Right hindlimb (tissue), 1 donor: ENCODE results near the gene PAQR9.
"Not testable (repeated sequence)": the region's sequence is repeated elsewhere in the genome, so short reads cannot be mapped to it uniquely, and the experiment has no call there.

Source experiments
- DNase-seq: peaks from one replicate; pipeline ENCODE4 v3.0.0-alpha.2; 2018

Gene PAQR9

GRCh38 chr3:142963516-142964448 lies at the start of gene PAQR9:
PAQR9 (minus strand) TSS chr3:142963674; CDS start chr3:142963336, 338 bp downstream.
- peak; percentile 32 for DNase-seq

GRCh38 chr3:143011705-143012104 lies 48.2 kb upstream of the PAQR9 start:
- no peak for DNase-seq

- DNase-seq: no peak
Measured at GRCh38 chr3:143010024-143010423, 46.5 kb upstream of the PAQR9 start.

- DNase-seq: no peak
Measured at GRCh38 chr3:143004823-143005222, 41.3 kb upstream of the PAQR9 start.

GRCh38 chr3:143002727-143003126 lies 39.3 kb upstream of the PAQR9 start:
- DNase-seq: no peak

GRCh38 chr3:143002083-143002712 lies 38.7 kb upstream of the PAQR9 start:
- DNase-seq: no peak

GRCh38 chr3:143001369-143002082 lies 38.1 kb upstream of the PAQR9 start, which contains the start of gene U2SURP:
U2SURP (plus strand) TSS chr3:143001570; CDS start chr3:143001629, 59 bp downstream.
- peak; percentile 98 for DNase-seq

GRCh38 chr3:143001034-143001368 lies 37.5 kb upstream of the PAQR9 start:
- DNase-seq: no peak

- peak; percentile 20 for DNase-seq
Measured at GRCh38 chr3:143000528-143000927, 37.1 kb upstream of the PAQR9 start.

GRCh38 chr3:142999881-143000280 lies 36.4 kb upstream of the PAQR9 start:
- no peak for DNase-seq

GRCh38 chr3:142998439-142998838 lies 35.0 kb upstream of the PAQR9 start:
- no peak for DNase-seq

GRCh38 chr3:142997330-142997729 lies 33.9 kb upstream of the PAQR9 start:
- no peak for DNase-seq

GRCh38 chr3:142993958-142994442 lies 30.5 kb upstream of the PAQR9 start:
- peak; percentile 48 for DNase-seq

GRCh38 chr3:142992323-142992722 lies 28.8 kb upstream of the PAQR9 start:
- no peak for DNase-seq

GRCh38 chr3:142990721-142991120 lies 27.2 kb upstream of the PAQR9 start:
- no peak for DNase-seq

GRCh38 chr3:142988826-142989225 lies 25.4 kb upstream of the PAQR9 start:
- not testable (repeated sequence) for DNase-seq

GRCh38 chr3:142988221-142988620 lies 24.7 kb upstream of the PAQR9 start:
- not testable (repeated sequence) for DNase-seq

GRCh38 chr3:142987707-142988106 lies 24.2 kb upstream of the PAQR9 start:
- DNase-seq: peak; percentile 22

- no peak for DNase-seq
Measured at GRCh38 chr3:142987080-142987700, 23.7 kb upstream of the PAQR9 start.

- no peak for DNase-seq
Measured at GRCh38 chr3:142984255-142984654, 20.8 kb upstream of the PAQR9 start.

GRCh38 chr3:142983318-142983717 lies 19.8 kb upstream of the PAQR9 start:
- DNase-seq: no peak

GRCh38 chr3:142982038-142982773 lies 18.7 kb upstream of the PAQR9 start:
- DNase-seq: no peak
